IgD-negative memory B cell (primary cell): ENCODE measurements around the gene PXN. TPM values are rescaled to one million over a fixed set of nuclear protein-coding genes. Genes with fewer than 3 reads are reported as not detected.
"Not testable (repeated sequence)": the region's sequence is repeated elsewhere in the genome, so short reads cannot be mapped to it uniquely, and the experiment has no call there.

ENCODE experiments used
- H3K27ac Mint-ChIP-seq, 3 donors: one replicate each; pipeline ENCODE4 v1.8.0; 2020 to 2022; ENCODE audit warnings: mild to moderate bottlenecking in 3 of 3, mixed read lengths in 3 of 3, moderate library complexity in 1 of 3
- H3K27me3 Mint-ChIP-seq: one replicate; pipeline ENCODE4 v1.8.0; 2021; ENCODE audit warnings: mixed read lengths
- H3K36me3 Mint-ChIP-seq: one replicate; pipeline ENCODE4 v1.8.0; 2020; ENCODE audit warnings: mild to moderate bottlenecking, mixed read lengths
- H3K4me1 Mint-ChIP-seq, 3 donors: one replicate each; pipeline ENCODE4 v1.8.0; 2020 to 2022; ENCODE audit warnings: mixed read lengths in 3 of 3, mild to moderate bottlenecking in 1 of 3
- H3K4me3 Mint-ChIP-seq, 4 donors: one replicate each; pipeline ENCODE4 v1.8.0; 2020 to 2022; ENCODE audit warnings: mild to moderate bottlenecking in 4 of 4, mixed read lengths in 4 of 4, moderate library complexity in 3 of 4
- H3K9me3 Mint-ChIP-seq, 3 donors: one replicate each; pipeline ENCODE4 v1.8.0; 2020 to 2021; ENCODE audit warnings: mixed read lengths in 3 of 3, mild to moderate bottlenecking in 1 of 3
- polyA plus RNA-seq: library from polyadenylated mRNA; unstranded; fragments of 300-500 nt; fragmentation: Illumina TruSeq; gene quantifications from one replicate; pipeline ENCODE4 v1.2.3, GENCODE V29; 2021

The PXN gene
- polyA plus RNA-seq, 1 donor from 2014 or later: 6.3 TPM

DNA sequence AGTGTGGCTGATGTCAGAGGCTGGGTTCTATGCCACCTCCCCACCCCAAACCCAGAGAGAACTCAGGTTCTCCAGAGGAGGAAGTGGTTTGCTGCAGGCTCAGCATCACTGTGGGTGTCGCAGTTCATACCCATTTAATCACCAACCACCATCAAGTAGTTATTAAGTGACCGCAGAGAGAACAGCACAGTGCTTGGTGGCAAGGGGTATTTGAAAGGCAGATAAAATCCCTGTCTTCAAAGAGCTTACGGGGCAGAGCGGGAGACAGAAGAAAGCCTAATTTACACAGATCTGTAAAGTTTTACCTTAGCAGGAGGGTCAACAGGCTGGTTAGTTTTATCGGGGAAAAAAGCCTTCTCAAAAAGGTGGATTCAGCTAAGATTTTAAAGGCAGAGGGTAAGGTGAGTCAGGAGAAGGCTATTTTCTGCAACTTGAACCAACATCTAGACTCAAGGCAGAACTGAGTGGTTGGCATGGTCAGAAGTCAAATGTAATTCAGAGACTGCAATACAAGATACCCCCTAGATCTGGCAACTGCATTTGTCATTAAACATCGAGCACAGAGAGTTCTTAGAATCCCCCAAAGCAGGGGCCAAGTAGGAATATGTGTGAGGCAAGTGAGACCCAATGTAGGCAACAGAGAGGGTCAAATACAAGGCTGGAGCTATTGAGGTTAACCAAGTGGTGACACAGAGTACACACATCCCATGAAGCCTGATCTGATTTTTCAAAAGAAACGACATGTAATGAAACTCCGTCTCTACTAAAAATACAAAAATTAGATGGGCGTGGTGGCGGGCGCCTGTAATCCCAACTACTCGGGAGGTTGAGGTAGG lies 13.2 kb downstream of the PXN start:
- H3K27ac Mint-ChIP-seq: peak overlapping the region; percentile 2 to 36 (median 8)
- peaks cover 0 to 2% (median 0%) of the 10 kb centered on the region in 3 donors for H3K9me3 Mint-ChIP-seq
- peak overlapping the region; percentile 23 to 90 (median 72) for H3K4me3 Mint-ChIP-seq
- H3K36me3 Mint-ChIP-seq: no peaks in the 10 kb centered on the region
- peaks cover 31 to 36% (median 34%) of the 10 kb centered on the region in 3 donors for H3K4me1 Mint-ChIP-seq
- peaks cover 56% of the 10 kb centered on the region for H3K27me3 Mint-ChIP-seq

DNA sequence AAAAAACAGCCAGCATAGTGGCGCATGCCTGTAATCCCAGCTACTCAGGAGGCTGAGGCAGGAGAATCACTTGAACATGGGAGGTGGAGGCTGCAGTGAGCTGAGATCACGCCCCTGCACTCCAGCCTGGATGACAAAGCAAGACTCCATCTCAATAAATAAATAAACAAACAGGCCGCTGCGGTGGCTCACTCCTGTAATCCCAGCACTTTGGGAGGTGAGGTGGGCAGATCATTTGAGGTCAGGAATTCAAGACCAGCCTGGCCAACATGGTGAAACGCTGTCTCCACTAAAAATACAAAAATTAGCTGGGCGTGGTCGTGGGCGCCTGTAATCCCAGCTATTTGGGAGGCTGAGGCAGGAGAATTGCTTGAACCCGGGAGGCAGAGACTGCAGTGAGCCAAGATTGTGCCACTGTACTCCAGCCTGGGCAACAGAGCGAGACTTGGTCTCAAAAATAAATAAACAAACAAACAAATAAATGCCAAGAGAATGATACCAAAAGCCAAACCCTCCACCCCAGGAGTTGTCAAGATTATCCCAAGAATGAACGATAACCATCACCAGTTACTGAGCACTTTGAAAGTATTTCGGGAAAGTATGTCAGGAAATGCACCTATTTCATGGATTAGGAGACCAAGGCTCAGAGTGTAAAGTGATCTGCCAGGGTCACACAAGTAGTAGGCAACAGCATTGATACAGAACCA lies 14.0 kb downstream of the PXN start:
- not testable (repeated sequence) for H3K36me3 Mint-ChIP-seq, H3K9me3 Mint-ChIP-seq
- H3K27ac Mint-ChIP-seq: peak overlapping the region; percentile 2 to 58 (median 8)
- peaks cover 57% of the 10 kb centered on the region for H3K27me3 Mint-ChIP-seq
- H3K4me3 Mint-ChIP-seq: peak overlapping the region in 3 of 4 donors; percentile 23 to 89 (median 67)
- H3K4me1 Mint-ChIP-seq: peaks cover 31 to 36% (median 34%) of the 10 kb centered on the region in 3 donors

DNA sequence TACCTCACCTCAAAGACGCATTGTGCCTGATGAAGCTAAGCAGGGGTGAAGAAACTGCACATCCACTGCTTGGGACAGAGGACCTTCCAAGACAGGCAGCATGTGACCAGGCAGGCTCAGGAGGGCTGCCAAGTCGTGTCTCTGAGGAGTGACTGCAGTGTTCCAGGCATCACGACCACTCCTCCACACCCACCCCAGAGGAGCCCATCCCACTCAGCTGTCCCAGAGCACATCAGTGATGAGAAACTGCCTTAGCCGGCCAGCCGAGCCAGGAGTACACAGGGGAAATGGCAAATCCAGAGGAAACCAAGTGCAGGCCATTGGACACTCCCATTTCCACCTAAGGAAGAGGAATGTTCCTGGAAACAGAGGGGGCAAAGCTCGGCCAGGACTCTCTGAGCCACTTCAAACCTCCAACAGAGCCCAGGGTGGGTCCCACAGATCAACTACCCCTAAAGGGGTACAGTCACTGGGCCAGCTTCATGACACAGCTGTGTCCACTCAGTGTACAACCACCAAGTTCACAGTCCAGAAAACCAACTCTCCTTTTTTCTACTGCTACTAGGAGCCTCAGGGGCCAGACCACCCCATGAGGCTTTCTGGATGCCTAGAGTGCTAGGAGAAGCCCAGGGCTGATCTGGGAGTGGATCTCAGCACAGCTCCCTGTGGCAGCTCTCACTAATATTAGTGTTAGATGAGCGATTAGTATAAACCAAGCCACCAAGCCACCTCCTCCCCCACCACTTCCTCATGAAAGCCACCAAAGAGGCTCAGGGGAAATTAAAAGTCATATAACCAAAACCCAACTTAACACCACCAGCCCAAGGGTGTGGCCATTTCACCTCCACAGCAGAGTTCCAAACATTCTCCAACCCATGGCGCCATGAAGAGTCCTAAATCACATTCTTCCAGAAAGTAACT lies 15.4 kb downstream of the PXN start:
- Mint-ChIP-seq H3K27me3 (peaks cover 56% of the 10 kb centered on the region), H3K4me1 (peaks cover 31 to 36% (median 34%) of the 10 kb centered on the region in 3 donors), H3K27ac (peak overlapping the region in 2 of 3 donors; percentile 74 to 92), H3K4me3 (peak overlapping the region; percentile 11 to 86 (median 56)), H3K9me3 (no peaks in the 10 kb centered on the region), H3K36me3 (no peaks in the 10 kb centered on the region)

- Mint-ChIP-seq H3K9me3 (no peaks in the 10 kb centered on the region), H3K36me3 (no peaks in the 10 kb centered on the region), H3K27me3 (peaks cover 54% of the 10 kb centered on the region), H3K4me1 (peaks cover 31 to 36% (median 34%) of the 10 kb centered on the region in 3 donors), H3K27ac (no peak overlapping the region), H3K4me3 (no peak overlapping the region)
These were observed 16.2 kb downstream of the PXN start for GRCh38 chr12:120249266-120249874.

DNA sequence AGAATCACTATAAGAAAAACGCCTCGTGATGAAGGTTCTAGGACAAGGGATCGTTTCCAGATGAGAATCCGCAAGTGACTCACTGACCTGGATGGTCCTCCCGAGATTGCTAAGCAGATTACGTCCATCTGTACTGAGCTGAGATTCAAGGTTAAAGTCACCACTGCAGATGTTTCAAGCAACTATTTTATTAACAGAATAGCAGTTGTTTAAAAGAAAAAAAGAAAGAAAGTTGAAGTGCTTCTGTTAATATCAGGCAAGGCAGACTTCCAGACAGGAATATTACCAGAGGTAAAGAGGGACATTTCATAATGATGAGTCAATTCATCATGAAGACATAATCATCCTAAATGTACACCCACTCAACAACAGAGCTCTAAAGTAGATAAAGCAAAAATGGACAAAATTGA lies 17.9 kb downstream of the PXN start:
- Mint-ChIP-seq H3K4me3 (no peak overlapping the region), H3K9me3 (no peaks in the 10 kb centered on the region), H3K4me1 (peaks cover 23 to 26% (median 25%) of the 10 kb centered on the region in 3 donors), H3K36me3 (no peaks in the 10 kb centered on the region), H3K27ac (peak overlapping the region in 2 of 3 donors; percentile 10 to 15), H3K27me3 (peaks cover 63% of the 10 kb centered on the region)

DNA sequence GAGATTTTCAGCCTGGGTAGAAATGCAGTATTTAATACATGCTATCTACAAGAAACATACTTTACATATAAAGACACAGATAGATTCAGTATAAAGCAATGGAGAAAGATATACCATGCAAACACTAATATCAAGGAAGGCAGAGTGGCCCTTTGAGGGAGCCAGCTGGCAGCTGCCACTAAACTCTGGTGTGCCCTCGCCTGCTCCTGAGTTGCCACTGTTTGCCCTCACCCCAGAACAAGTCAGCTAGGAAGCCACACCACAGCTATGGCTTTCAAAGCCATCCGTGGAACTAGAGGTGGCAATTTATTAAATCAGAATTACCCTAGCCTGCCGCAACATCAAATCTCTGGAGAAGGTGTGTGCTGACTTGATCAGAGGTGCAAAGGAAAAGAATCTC lies 18.3 kb downstream of the PXN start:
- Mint-ChIP-seq H3K27ac (no peak overlapping the region), H3K4me1 (peaks cover 20 to 22% (median 20%) of the 10 kb centered on the region in 3 donors), H3K9me3 (no peaks in the 10 kb centered on the region), H3K27me3 (peaks cover 59% of the 10 kb centered on the region), H3K36me3 (no peaks in the 10 kb centered on the region), H3K4me3 (no peak overlapping the region)

DNA sequence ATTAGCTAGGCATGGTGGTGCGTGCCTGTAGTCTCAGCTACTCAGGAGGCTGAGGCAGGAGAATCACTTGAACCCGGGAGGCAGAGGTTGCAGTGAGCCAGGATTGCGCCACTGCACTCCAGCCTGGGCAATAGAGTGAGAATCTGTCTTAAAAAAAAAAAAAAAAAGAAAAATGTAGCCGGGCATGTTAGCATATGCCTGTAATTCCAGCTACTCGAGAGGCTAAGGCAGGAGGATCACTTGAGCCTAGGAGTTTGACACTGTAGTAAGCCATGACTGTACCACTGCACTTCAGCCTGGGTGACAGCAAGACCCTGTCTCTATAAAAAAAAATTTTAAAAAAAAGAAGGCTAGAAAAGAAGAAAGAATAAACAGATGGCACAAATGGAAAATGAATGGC lies 18.8 kb downstream of the PXN start:
- H3K9me3 Mint-ChIP-seq, H3K4me3 Mint-ChIP-seq, H3K36me3 Mint-ChIP-seq, H3K27ac Mint-ChIP-seq: not testable (repeated sequence)
- Mint-ChIP-seq H3K27me3 (peaks cover 55% of the 10 kb centered on the region), H3K4me1 (peaks cover 15 to 18% (median 17%) of the 10 kb centered on the region in 3 donors)

DNA sequence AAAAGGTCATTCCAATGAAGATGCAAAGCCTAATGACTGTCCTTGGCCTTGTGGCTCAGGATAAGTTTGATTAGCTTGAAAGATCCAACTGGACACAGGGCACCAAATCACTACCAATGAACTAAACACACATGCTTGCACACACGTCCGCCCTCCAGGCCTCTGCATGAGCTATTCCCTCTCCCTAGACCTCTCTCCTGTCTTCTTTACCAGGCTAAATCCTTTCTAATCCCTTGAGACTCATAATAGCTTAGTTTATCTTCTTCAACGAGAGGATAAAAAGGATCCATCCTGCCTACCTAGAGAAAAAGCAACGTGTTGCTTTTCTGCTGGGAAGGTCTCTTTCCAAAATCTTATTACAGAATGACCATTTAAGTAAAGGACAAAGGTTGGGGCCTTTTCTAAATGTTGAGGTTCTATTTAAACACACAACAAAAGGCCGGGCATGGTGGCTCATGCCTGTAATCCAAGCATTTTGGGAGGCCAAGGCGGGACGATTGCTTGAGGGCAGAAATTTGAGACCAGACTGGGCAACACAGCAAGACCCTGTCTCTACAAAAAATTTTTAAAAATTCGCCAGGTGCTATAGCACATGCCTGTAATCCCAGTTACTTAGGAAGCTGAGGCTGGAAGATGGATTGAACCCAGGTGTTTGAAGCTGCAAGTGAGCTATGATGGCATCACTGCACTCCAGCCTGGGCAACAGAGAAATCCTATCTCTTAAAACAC lies 22.4 kb downstream of the PXN start:
- no peaks in the 10 kb centered on the region for H3K36me3 Mint-ChIP-seq
- H3K4me1 Mint-ChIP-seq: peaks cover 0 to 5% (median 3%) of the 10 kb centered on the region in 3 donors
- peaks cover 49% of the 10 kb centered on the region for H3K27me3 Mint-ChIP-seq

DNA sequence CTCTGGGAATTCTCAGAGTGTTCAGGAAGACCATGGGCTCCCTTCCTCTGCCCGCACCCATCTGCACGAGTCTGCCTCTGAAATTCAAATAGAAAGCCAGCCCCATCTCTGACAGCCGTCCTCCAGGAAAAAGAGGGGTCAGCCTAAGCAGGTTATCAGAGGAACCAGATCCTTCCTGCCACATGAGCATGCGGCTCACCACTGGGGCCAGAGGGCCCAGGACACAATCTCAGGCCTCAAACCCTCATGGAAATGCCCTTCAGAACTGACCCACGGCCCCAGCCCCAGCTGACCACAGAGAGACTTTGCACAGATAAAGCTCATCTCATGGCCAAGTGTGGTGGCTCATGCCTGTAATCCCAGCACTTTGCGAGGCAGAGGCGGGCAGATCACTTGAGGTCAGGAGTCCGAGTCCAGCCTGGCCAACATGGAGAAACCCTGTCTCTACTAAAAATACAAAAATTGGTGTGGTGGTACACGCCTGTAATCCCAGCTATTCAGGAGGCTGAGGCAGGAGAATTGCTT lies 23.2 kb downstream of the PXN start:
- no peaks in the 10 kb centered on the region for H3K36me3 Mint-ChIP-seq
- no peak overlapping the region for H3K27ac Mint-ChIP-seq
- peaks cover 51% of the 10 kb centered on the region for H3K27me3 Mint-ChIP-seq

More for the DNA sequence above, 22.4 kb downstream of the PXN start:
- H3K4me3 Mint-ChIP-seq: no peak overlapping the region
- H3K9me3 Mint-ChIP-seq: no peaks in the 10 kb centered on the region
- peak overlapping the region in 1 of 3 donors; percentile 18 for H3K27ac Mint-ChIP-seq

DNA sequence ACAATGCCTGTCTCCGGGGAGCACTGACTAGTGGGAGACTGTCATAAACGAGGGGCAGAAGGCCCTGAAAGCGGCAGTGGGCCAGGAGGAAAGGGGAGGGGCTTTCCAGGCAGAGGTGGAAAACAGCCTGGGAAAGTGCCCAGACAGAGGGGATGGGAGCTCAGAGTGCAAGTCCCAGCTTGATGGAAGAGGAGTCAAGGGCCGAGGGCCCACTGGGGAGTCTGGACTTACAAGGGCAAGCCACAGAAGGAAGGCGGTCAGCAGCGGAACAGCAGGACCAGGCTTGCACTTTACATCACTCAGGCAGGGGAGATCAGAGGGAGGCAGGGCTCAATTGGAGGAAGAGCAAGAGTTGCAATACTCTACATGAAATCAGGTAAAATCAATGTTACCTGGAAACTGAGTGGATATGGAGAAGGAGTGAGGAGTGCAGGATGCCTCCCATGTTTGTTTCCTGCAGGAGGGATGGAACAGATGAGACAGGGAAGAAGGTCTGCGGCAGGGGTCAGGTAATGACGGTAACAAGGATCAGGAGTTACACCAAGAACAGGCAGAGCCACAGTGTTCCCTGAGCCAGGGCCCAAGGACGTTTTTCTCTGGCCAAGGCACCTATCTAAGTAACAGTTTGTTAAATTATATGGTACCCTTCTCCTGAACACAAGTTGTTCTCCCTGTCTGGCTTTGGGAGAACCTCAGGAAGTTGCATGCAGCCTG lies 23.8 kb downstream of the PXN start:
- Mint-ChIP-seq H3K9me3 (no peaks in the 10 kb centered on the region), H3K36me3 (no peaks in the 10 kb centered on the region), H3K4me3 (no peak overlapping the region), H3K4me1 (peaks cover 0 to 3% (median 0%) of the 10 kb centered on the region in 3 donors), H3K27ac (no peak overlapping the region), H3K27me3 (peaks cover 52% of the 10 kb centered on the region)

More for the DNA sequence above, 23.2 kb downstream of the PXN start:
- Mint-ChIP-seq H3K9me3 (no peaks in the 10 kb centered on the region), H3K4me3 (no peak overlapping the region), H3K4me1 (peaks cover 0 to 3% (median 0%) of the 10 kb centered on the region in 3 donors)

DNA sequence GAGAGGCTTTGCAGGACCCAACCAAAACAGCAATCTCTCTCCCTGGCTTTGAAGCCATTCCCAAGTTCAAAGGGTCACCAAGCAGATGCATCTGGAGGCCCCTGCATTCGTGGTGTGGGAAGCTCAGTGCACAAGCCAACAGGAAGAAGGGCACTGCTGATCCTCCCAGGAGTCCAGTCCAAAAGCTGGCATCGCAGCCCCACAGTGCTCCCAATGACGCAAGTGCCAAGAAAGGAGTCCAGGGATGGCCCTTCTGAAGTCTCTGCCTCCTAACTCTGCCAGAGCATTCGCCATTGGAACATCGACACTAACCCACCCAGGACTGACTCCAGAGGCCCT lies 25.1 kb downstream of the PXN start:
- H3K27me3 Mint-ChIP-seq: peaks cover 56% of the 10 kb centered on the region
- H3K36me3 Mint-ChIP-seq: peaks cover under 1% of the 10 kb centered on the region
- H3K4me3 Mint-ChIP-seq: no peak overlapping the region
- no peak overlapping the region for H3K27ac Mint-ChIP-seq
- H3K4me1 Mint-ChIP-seq: peaks cover 0 to 6% (median 0%) of the 10 kb centered on the region in 3 donors
- H3K9me3 Mint-ChIP-seq: no peaks in the 10 kb centered on the region

- Mint-ChIP-seq H3K36me3 (peaks cover 2% of the 10 kb centered on the region), H3K4me1 (peaks cover 0 to 6% (median 0%) of the 10 kb centered on the region in 3 donors), H3K27me3 (peaks cover 55% of the 10 kb centered on the region), H3K9me3 (no peaks in the 10 kb centered on the region), H3K4me3 (no peak overlapping the region), H3K27ac (no peak overlapping the region)
These were observed 25.6 kb downstream of the PXN start for GRCh38 chr12:120239776-120240494.
